ENCODE measurements around the gene GATAD2B.
A peak's percentile ranks its signal among the peaks of the same experiment; 100 is the strongest.
"Not testable (repeated sequence)": the region's sequence is repeated elsewhere in the genome, so short reads cannot be mapped to it uniquely, and the experiment has no call there.

The GATAD2B gene

DNA sequence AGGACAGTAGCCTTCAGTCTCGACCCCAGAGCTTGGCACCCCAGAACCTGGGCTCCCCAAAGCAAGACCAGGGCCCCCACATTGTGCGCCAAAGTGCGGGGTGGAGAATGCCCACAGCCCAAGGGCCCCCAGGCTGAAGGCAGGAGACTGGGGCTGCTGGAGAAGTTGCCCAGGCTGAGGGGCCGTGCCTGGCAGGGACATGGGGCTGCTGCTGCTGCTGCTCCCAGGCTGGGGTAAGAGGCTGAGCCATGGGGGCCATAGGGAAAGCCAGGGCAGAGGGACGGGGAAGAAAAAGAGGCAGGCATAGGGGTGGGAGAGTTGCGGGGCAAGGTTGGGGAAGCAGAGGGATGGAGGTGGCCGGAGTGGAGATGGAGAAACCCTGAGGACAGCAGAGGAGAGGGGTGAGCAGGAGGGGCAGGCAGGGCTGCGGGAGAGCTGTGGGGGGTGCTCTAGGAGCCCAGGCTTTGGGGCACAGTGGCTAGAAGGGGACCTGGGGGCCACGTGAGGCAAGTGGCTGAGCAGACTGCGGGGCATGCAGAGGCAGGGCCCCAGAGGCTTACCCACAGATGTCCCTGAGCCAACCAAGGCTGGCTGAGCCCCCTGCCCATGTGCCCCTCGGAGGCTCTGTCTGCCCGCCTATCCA lies 128.7 kb downstream of the GATAD2B start:
- no peak for DNase-seq

DNA sequence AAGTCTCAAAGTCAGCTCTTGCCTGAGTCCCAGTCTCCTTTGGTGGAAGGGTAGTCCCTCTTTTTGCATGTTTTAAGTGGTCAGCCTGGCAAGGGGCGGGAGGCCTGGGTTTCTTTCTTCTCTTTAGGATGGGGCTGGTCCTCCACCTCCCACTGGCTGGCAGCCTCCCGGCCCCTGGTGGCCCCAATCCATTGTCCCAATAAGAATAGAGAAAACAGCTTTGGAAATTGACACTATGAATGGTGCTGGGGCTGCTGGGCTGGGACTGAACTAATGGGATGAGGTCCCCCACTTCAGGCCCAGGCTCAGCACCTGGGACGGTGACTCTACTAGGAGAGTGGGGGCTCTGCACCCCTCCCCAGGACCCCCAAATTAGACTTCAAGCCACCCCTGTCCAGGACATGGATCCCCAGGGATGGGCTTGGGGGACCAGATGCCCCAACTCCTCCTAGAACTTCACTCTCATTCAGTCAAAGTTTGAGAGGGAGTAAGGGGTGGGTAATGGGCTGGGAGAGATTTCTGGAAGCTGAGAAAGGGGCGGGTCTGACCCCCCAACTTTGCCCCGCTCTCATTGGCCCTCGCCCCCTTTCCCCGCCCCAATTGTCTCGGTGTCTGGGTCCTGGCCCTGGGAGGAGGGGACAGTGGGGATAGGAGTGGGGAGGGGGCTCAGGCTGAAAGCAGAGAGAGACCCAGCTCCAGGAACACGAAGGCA lies 129.4 kb downstream of the GATAD2B start:
- DNase-seq = no peak

DNA sequence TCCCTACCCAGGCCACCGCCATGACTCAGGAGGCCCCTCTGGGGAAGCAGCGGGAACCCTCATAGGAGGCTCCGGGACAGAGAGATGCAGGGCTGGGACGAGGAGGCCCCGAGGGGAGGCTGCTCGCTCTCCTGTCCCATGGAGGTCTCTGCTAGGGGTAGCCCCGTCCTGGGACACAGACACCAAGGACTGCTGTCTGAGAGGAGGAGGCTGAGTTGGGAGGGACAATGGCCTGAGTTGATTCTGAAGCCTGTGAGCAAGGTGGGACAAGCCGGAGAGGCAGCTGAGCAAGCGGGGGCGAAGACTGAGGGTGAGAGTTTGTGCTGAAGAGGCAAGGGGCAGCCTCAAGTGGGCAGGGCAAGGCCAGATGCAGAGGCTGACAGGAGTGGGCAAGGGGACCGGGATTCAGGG lies 130.1 kb downstream of the GATAD2B start:
- no peak for DNase-seq

DNA sequence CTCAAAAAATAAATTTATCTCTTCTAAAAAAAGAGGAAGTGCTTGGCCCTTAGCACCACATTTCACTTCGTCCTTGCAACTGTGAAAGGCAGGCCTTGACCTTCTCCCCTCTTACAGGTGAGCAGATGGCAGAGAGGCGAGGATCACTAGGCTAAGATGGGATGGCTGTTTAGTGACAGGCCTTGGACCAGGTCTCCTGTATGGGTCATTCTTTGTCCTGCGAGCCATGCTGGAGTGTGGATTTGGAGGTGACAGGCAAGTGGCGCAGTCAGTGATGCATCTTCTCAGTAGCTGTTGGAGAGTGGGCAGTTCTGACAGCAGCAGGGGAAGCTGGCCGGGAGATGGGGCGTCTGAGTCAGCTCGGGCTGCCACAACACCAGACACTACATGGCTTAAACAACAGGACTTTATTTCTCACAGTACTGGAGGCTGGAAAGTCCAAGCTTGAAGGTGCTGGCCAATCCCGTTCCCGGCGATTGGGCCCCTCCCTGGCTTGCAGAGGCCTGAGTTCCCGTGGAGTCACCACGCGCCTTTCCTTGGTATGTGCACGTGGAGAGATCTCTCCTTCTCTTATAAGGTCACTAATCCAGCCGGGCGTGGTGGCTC lies 131.0 kb downstream of the GATAD2B start:
- peak; percentile 77 for DNase-seq

DNA sequence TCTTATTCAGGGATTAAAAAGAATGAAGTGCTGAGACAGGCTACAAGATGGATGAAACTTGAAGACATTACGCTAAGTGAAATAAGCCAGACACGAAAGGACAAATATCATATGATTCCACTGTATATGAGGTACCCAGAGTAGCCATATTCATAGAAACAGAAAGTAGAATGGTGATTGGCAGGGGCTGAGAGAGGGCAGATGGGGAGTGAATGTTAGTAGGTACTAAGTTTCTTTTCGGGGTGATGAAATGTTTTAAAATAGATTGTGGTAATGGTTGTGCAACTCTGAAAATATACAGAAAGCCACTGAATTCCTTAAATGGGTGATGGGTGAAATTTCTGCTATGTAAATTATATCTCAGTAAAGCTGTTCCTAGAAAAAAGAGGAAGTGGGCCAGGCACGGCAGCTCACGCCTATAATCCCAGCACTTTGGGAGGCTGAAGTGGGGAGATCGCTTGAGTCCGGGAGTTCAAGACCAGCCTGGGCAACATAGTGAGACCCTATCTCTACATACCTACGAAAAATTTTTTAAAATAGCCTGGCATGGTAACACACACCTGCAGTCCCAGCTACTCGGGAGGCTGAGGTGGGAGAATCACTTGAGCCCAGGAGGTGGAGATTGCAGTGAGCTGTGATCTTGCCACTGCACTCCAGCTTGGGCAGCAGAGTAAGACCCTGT lies 131.7 kb downstream of the GATAD2B start:
- peak; percentile 99 for DNase-seq

DNA sequence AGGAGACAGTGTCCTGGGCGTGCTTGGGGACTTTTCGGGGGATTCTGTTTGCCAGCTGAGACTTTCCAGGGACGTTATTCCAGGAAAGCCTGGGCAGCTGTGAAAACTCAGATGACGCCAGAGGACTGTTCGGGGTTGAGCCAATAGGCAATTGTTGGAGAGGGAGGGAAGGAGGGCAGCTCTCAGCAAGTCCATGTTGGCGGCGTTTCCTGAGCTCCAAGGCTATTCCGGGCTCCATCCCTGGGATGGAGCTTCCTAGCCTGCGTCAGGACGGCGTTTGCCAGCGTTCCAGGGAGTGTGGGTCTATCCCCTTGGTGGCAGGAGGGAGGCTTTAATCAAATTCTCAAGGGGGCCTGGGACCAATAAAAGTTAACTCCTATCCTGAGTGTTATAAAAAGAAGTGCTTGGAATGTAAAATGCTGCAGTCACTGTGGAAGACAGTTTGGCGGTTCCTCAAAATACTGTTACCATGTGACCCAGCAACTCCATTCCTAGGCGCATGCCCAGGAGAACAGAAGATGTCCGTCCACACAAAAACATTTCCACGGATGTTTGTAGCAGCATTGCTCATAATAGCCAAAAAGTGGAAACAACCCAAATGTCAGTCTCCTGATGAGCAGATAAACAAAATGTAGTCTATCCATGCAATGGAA lies 132.3 kb downstream of the GATAD2B start:
- no peak for DNase-seq

DNA sequence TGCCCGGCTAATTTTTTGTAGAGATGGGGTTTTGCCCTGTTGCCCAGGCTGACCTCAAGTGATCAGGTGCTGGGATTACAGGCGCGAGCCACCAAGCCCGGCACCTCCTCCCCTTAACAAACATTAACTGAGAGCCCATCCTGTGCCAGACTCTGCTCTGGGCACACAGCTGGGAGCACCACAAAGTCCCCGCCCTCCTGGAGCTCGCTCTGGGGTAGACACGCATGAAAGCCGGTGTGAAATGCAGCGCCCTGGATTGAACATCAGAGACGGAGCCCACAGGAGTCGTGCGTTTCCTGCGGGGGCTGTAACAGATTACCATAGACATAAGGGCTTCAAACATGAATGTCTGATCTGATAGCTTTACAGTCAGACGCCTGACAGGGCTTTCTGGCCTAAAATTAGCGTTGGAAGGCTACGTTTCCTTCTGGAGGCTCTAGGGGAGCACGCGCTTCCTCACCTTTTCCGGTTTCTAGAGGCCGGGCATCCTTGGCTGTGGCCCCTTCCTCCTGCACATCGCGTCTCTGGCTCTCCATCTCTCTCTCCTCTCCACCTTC lies 133.2 kb downstream of the GATAD2B start:
- DNase-seq = no peak

DNA sequence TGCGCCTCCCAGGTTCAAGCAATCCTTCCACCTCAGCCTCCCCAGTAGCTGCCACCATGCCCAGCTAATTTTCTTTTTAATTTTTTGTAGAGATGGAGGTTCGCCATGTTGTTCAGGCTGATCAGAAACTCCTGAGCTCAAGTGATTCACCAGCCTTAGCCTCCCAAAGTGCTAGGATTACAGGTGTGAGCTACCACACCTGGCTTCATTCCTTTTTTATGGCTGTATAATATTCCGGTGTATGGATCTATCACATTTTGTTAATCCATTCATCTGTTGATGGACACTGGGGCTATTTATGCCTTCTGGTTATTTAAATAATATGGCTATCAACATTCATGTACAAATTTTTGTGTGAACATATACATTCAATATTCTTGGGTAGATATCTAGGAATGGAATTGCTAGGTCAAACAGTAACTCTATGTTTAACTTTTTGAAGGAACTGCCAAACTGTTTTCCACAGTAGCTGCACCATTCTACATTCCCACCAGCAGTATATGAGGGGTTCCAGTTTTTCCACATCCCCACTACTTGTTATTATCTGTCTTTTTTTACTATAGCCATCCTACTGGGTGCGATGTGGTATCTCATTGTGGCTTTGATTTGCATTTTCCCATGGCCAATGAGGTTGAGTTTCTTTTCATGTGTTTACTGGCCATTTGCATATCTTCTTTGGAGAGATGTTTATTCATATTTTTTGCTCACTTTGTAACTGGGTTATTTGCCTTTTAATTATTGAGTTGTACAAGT lies 136.6 kb downstream of the GATAD2B start:
- no peak for DNase-seq

DNA sequence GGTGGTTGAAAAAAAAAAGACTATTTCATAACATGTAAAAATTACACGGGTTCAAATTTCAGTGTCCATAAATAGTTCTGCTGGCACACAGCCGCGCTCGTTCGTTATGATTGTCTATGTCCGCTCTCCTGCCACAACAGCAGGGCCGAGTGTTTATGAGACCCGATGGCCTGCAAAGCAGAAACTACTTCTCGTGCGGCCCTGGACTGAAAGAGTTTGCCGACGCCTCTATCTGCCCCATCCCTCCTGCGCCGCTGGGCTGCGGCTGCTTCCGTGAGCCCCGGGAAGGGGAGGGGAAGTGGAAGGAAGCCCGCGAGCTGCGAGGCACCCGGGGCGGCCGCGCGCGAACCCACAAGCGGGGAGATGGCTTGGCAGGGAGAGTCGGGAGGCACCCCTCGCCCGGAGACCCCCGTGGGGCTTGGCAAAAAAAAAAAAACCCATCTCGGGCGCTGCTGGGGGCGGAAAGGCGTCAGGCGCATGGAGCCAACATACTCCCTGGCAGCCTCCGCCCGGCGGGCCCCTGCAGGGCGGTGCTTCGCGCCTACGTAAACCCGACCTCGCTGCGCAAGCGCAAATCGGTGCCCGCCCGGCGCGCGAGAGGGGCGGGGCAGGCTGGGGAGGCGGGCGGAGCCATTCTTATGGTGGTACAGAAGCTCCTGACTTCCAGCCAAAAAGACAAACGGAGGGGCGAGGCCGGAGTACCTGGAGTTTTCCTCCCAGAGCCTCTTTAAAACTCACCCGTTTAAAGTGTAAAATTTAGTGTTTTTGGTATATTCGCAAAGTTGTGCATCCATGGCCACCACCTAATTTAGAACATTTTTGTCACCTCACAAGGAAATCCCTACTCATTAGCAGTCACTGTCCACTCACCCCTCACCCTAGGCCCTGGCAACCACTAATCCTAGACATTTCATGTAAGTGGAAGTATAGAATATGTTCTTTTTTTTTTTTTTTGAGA lies 139.3 kb downstream of the GATAD2B start:
- DNase-seq = peak; percentile 97

DNA sequence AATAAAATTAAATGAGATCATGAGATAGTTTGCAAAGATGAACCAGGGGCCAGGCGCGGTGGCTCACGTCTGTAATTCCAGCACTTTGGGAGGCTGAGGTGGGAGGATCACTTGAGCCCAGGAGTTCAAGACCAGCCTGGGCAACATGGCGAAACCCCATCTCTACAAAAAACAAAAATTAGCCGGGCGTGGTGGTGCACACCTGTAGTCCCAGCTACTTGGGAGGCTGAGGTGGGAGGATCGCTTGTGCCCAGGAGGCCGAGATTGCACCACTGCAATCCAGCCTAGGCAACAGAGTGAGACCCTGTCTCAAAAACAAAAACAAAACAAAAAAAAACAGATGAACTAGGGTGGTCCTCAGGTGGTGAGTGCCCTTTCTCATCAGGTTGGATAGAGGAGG lies 140.1 kb downstream of the GATAD2B start:
- not testable (repeated sequence) for DNase-seq

DNA sequence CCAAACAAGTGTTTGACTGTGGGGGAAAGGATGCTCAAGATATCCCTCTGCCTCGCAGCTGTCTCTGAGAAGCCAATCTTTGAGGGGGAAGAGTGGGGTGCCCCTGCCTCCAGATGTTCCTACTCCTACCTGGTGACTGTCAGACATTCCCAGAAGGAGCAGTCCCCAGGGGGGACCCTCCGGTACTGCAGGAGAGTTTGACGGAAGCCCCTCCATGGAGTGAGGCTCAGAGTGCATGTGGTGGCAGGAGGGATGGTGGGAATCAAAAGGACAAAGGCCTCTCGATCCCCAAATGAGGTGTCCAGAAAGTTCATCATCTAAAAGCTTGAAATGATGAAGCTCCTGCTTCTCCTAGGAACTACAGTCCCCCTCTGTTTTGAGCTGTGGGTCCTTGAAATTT lies 142.2 kb downstream of the GATAD2B start:
- no peak for DNase-seq

DNA sequence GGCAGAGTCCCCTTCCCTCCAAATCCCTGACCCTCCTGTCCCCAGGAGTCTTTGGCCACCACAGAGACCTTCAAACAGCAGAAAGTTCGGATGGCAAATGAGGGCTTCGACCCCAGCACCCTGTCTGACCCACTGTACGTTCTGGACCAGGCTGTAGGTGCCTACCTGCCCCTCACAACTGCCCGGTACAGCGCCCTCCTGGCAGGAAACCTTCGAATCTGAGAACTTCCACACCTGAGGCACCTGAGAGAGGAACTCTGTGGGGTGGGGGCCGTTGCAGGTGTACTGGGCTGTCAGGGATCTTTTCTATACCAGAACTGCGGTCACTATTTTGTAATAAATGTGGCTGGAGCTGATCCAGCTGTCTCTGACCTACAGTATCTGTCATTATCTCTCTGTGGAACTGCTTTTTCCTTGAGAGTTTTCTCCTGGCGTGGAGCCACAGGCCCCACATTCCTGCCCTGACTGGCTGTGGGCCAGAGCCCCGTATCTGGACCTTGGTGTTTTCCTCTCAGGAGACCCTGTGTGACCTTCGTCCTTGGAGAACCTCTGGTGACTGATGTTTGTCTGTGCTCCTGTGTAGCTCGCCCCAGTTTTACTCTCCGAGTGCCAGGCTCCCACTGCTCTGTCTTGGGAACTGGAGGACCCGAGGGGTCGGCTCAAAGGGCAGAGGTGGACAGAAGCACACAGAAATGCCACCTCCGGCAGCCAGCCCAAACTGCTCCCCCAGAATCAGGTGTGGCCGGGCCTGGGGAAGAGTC lies 142.8 kb downstream of the GATAD2B start:
- no peak for DNase-seq

DNA sequence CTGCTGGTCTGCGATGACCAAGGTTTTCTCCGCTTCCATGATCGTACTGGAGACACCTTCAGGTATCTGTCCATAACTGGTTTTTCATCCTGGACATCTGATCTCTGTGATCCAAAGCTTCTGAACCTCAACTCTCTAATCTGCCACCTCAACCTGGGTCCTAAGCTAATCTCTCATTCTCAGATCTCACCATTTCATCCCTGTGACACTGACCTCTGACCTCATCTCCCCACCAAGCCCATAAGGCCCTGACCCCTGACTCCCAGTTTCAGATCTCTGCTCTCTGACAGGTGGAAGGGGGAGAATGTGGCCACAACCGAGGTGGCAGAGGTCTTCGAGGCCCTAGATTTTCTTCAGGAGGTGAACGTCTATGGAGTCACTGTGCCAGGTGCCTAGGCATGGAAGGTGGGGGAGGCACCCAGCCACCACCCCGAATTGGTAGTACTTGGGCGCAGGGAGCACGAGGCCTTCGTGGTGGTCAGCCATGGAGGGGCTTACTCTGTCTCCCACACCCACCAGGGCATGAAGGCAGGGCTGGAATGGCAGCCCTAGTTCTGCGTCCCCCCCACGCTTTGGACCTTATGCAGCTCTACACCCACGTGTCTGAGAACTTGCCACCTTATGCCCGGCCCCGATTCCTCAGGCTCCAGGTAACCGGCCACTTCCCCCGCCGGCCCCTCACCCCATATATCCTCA lies 143.8 kb downstream of the GATAD2B start:
- no peak for DNase-seq

DNA sequence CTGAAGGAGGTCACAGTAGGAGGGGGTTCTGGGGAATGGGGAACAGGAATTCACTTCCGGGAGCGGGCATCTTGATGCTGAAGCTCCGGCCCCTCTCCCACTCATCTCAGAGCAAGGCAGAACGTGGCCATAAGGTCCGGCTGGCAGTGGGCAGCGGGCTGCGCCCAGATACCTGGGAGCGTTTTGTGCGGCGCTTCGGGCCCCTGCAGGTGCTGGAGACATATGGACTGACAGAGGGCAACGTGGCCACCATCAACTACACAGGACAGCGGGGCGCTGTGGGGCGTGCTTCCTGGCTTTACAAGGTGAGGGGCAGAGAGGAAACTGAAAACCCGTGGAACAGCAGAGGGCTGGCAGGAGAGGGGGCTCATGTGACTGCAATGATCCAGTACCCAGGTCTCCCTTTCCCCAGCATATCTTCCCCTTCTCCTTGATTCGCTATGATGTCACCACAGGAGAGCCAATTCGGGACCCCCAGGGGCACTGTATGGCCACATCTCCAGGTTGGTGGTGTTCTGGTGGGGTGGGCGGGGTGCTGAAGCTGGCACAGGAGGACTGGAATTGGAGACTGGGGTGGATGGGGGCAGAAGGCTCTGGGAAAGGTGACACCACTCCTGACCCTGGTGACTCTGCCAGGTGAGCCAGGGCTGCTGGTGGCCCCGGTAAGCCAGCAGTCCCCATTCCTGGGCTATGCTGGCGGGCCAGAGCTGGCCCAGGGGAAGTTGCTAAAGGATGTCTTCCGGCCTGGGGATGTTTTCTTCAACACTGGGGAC lies 144.5 kb downstream of the GATAD2B start:
- DNase-seq = no peak

DNA sequence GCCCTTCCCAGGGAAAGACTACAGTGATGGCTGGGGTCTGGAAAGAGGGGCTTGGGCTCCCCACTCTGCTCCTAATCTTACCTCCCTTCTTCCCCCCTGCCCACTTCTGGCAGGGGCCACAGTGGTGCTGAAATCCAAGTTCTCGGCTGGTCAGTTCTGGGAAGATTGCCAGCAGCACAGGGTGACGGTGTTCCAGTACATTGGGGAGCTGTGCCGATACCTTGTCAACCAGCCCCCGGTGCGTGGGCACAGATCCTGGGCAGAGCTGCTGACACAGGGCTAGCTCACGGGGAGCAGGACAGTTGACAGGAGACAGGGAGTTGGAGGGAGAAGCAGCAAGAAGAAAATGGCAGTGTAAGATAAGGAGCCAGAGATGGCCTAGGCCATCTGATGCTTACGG lies 145.1 kb downstream of the GATAD2B start:
- no peak for DNase-seq

DNA sequence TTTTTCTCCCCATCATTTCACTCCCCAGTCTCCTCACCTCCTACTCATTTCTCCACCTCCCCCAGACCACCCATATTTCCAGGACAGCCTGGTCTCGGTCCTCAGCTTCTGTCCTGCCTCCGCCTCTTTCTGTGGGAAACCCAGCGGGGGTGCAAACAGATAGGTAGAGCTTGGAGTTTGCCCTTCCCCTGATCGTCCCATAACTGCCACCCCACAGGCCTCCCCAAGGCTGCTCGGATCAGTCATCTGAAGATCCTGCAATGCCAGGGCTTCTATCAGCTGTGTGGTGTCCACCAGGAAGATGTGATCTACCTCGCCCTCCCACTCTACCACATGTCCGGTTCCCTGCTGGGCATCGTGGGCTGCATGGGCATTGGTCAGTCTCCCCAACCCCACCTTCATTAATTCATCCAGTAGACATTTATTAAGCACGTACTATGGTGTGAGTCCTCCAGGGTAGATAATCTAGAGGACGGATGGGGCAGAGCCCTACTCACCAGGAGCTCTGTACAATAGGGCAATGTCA lies 145.9 kb downstream of the GATAD2B start:
- no peak for DNase-seq

DNA sequence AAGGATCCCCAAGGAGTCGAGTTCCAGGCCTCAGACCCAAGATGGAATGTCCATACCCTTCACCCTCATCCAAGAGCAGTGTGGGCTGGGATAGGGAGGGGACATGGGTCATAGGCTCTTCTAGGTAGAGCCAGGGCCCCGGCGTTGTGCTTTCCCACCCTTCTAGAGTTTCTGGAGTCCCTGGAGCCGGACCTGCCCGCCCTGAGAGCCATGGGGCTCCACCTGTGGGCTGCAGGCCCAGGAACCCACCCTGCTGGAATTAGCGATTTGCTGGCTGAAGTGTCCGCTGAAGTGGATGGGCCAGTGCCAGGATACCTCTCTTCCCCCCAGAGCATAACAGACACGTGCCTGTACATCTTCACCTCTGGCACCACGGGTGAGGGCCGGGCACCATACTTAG lies 146.4 kb downstream of the GATAD2B start:
- DNase-seq = no peak
